Ovary (tissue), 9 donors: ENCODE results near the gene PLXNA3. TPM values are rescaled to one million over a fixed set of nuclear protein-coding genes. Genes with fewer than 3 reads are reported as not detected.

Experiments
- DNase-seq, 5 donors: peaks; one replicate each; pipeline ENCODE4 v3.0.0-alpha.2; 2019 to 2020
- H3K27ac ChIP-seq, 2 donors: fragments of 200-600 bp; one replicate each; pipeline versions ENCODE4 v1.5.1 to v1.8.0; 2019 to 2022
- H3K27me3 ChIP-seq: fragments of 200-600 bp; one replicate; pipeline ENCODE4 v1.8.0; 2022
- H3K36me3 ChIP-seq: fragments of 200-600 bp; sonication (generic); one replicate; pipeline ENCODE4 v1.5.1; 2019
- H3K4me1 ChIP-seq: one replicate; pipeline ENCODE4 v1.8.1; 2013; ENCODE audit warnings: mild to moderate bottlenecking, moderate library complexity; ENCODE audit not compliant: insufficient read depth
- H3K4me3 ChIP-seq: fragments of 200-600 bp; sonication (generic); one replicate; pipeline ENCODE4 v1.5.1; 2017
- H3K9me3 ChIP-seq, 2 donors: fragments of 200-600 bp in 1 of 2; sonication (generic) in 1 of 2; one replicate each; pipeline versions ENCODE4 v1.5.1 to v1.8.1; 2013 to 2019; ENCODE audit warnings: mild to moderate bottlenecking in 1 of 2, moderate library complexity in 1 of 2
- EP300 ChIP-seq: sonication (generic); formaldehyde crosslinking; IDR thresholded peaks from one replicate; pipeline ENCODE4 v1.6.1; 2017; ENCODE audit warnings: antibody characterized with exemption
- POLR2A ChIP-seq: fragments of 450-650 bp; IDR thresholded peaks from one replicate; pipeline ENCODE4 v1.6.1; 2017; ENCODE audit warnings: antibody characterized with exemption, mild to moderate bottlenecking, moderate library complexity
- WGBS, 3 donors: extraction: QIAGEN DNeasy Blood & Tissue Kit in 1 of 3; methylation state at CpG; one replicate each; pipeline versions ENCODE4 v1.1.5 to v1.1.7; 2013 to 2017; 5-methylcytosine and 5-hydroxymethylcytosine counted together
- intact Hi-C, 4 donors: fragments of 100-400 bp; cut with DNase I; formaldehyde crosslinking; loops; one replicate each; pipeline versions ENCODE4 v1.11.0 to v1.15.1; 2022 to 2023
- polyA plus RNA-seq, 2 donors: library from polyadenylated mRNA; stranded (reverse); fragments of 200-250 nt in 1 of 2; fragments of 350-450 nt in 1 of 2; fragmentation: Illumina TruSeq in 1 of 2; extraction: RNeasy Lipid Tissue Mini Kit (QIAGEN cat#74804) in 1 of 2; gene quantifications; one replicate each; pipeline ENCODE4 v1.2.3, GENCODE V29; 2013 to 2014
- total RNA-seq, 7 donors: library from RNA; depleted of rRNA in 2 of 7; stranded (reverse); fragments of >200 nt in 2 of 7; fragmentation: NEBNext Ultra II Directional in 3 of 7; extraction: Animal tissue kit (Norgen Biotek cat#: 25700) in 3 of 7; gene quantifications; one replicate each; pipeline versions ENCODE4 v1.1.0 to v1.2.4, GENCODE V29; 2016 to 2023
- TF ChIP-seq, protein P1 (sequence below), 3 donors: fragments of 450-650 bp in 2 of 3; fragments of 200-600 bp in 1 of 3; IDR thresholded peaks; one replicate each; pipeline versions ENCODE4 v1.5.1 to v1.8.0; 2016 to 2022; ENCODE audit warnings: antibody characterized with exemption in 3 of 3, mild to moderate bottlenecking in 1 of 3
- donor health status: DM: no; HTN: no; CAD: no; lungs with moderate emphysema.
- donor health status: DM: no; HTN: no; CAD: no.
- donor health status: Bipolar disorder and iron deficiency.
- donor health status: DM: yes; HTN: yes; CAD: no.
- donor health status: DM: no; HTN: no; CAD: no.
- donor health status: DM: yes; HTN: yes; CAD: no.

PLXNA3 gene
- total and polyA plus RNA-seq, 9 donors: 9.5 to 118 (median 43.2) TPM

DNA sequence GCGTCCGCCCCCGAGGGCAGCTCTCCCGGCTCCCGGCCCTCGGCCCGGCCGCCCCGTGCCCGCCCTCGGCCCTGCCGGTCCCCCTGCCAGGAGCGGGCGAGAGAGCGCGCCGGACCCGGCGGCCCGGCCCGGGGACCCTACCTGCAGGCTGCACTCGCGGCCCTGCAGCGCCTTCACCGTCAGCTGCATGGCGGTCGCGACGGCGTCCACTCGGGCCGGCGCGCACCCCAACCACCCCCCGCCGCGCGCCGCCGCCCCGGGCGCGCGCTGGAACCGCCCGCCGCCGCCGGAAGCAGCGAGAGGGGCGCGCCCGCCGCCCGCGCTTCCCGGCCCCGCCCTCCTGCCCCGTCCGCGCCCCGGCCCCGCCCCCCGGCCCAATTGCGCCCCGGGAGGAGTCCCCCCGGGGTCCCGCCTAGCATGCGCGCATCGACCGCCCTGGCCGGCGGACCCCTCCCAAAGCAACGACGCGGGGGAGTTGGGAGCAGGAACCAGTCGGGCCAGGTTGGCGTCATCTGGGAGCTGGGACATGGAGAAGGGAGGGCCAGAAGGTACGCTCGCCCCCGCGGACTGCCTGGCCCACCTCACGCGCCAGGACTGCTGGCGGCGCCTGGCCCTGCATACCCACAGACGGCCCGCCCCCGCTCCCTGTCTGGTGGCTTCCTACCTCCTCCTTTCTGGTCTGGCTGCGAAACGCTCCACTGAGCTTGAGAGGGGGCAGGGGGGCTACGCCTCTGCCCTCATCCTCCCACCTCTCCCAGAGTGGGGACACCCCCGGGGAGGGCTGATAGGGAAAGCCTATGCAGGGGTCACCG lies 28.5 kb downstream of the PLXNA3 start, which contains the start of gene UBL4A:
Gene UBL4A, minus strand, starts transcription at position 220 of the 812 bp plus-strand sequence. Its CDS starts 31 bp downstream, at position 189.
- WGBS, 3 donors: 33 to 57% (median 41%) methylated on average over 36 to 95 of the region's 95 CpGs
- intact Hi-C loops: no loop called here
- Histone ChIP-seq H3K9me3 (no peaks in the 10 kb centered on the region), H3K36me3 (no peaks in the 10 kb centered on the region), H3K27me3 (no peaks in the 10 kb centered on the region), H3K4me1 (no peaks in the 10 kb centered on the region), H3K4me3 (peak within 1 kb of the TSS; percentile 53), H3K27ac (peak within 1 kb of the TSS; percentile 52 to 80)
- peak; percentile 73 to 83 (median 80) for DNase-seq
- TF ChIP-seq, protein P1, sequence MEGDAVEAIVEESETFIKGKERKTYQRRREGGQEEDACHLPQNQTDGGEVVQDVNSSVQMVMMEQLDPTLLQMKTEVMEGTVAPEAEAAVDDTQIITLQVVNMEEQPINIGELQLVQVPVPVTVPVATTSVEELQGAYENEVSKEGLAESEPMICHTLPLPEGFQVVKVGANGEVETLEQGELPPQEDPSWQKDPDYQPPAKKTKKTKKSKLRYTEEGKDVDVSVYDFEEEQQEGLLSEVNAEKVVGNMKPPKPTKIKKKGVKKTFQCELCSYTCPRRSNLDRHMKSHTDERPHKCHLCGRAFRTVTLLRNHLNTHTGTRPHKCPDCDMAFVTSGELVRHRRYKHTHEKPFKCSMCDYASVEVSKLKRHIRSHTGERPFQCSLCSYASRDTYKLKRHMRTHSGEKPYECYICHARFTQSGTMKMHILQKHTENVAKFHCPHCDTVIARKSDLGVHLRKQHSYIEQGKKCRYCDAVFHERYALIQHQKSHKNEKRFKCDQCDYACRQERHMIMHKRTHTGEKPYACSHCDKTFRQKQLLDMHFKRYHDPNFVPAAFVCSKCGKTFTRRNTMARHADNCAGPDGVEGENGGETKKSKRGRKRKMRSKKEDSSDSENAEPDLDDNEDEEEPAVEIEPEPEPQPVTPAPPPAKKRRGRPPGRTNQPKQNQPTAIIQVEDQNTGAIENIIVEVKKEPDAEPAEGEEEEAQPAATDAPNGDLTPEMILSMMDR (IDR thresholded peaks at IDR 0.05): no peak
- no peak for TF ChIP-seq EP300
- no peak for TF ChIP-seq POLR2A

DNA sequence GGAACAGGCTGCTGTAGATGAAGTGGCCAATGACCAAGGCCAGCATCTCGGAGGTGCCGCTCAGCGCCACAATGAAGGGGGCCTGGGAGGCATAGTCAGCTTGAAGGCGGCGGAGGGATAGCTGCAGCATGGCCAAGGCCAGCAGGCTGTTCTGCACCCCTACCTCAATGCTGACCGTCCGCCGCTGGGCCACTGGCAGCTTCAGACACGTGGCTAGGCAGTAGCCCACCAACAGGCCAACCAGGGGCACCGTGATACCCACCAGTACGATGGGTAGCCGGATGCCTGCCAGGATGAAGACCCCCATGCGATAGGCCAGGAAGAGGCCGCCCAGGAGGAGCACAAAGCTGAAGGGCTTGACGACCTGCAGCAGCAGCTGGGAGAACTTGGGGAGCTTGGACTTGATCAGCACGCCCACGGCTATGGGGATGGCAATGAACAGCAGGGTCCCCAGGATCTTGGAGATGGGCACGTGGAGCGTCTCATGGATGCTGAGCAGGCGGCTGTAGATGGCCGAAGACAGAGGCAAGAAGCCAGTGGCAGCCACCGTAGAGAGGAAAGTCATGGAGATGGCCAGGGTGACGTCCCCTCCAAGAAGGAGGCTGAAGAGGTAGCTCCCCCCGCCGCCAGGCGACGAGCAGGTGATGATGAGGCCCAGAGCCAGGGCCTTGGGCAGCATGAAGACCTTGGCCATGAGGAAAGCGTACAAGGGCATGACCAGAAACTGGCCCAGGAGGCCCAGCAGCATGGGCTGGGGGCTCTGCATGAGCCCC lies 29.6 kb downstream of the PLXNA3 start:
- no peaks in the 10 kb centered on the region for H3K4me1 ChIP-seq
- no peaks in the 10 kb centered on the region for H3K27me3 ChIP-seq
- WGBS, 3 donors: 87 to 91% (median 89%) methylated on average over 28 of the region's 28 CpGs
- no peaks in the 10 kb centered on the region for H3K9me3 ChIP-seq
- TF ChIP-seq, protein P1 (IDR thresholded peaks at IDR 0.05): no peak
- TF ChIP-seq POLR2A: no peak
- no peak for TF ChIP-seq EP300
- no peak overlapping the region for H3K27ac ChIP-seq
- intact Hi-C loops: no loop called here
- no peaks in the 10 kb centered on the region for H3K36me3 ChIP-seq
- DNase-seq: peak in 2 of 5 donors; percentile 20 to 35
- no peak overlapping the region for H3K4me3 ChIP-seq

DNA sequence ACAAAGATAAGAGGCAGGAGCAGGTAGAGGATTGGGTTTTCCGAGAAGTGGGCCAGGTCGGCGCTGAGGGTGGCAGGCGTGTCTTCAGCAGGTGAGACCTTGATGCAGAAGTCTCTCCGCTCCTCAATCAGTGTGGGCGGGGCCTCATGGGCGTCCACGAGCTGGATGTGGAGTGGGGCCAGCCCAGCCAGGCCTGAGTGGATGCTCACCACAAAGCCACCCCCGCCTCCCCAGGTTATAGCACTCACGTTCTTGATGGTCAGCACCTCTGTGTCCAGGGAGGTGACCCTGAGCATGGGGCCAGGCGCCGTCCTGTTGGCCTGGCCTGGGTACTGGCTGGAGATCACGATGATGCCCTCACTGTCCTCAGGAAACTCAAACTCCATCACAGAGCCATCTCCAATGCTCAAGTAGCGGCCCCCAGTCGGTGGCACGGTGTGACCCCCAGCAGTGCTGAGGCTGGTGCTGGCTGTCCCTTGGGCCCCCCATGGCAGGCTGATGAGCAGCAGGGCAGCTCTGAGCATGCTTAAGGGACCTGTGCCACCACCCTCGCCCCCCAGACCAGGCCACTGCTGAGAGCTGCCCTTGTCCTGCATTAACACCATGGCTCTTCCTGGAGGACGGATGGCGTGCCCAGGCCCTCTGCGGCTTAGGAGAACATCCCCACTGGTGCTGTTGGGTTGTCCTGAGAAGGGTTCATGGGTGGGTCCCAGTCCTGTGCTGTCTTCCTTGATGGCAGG lies 30.4 kb downstream of the PLXNA3 start:
- intact Hi-C loops: no loop called here
- peak in 2 of 5 donors; percentile 36 to 47 for DNase-seq
- Histone ChIP-seq H3K9me3 (no peaks in the 10 kb centered on the region), H3K27me3 (no peaks in the 10 kb centered on the region), H3K27ac (no peak overlapping the region), H3K4me1 (no peaks in the 10 kb centered on the region), H3K36me3 (no peaks in the 10 kb centered on the region), H3K4me3 (no peak overlapping the region)
- 84 to 88% (median 88%) methylated on average over 18 to 20 of the region's 20 CpGs for WGBS, 3 donors
- TF ChIP-seq, protein P1 (IDR thresholded peaks at IDR 0.05): no peak
- TF ChIP-seq POLR2A (no peak), EP300 (no peak)

DNA sequence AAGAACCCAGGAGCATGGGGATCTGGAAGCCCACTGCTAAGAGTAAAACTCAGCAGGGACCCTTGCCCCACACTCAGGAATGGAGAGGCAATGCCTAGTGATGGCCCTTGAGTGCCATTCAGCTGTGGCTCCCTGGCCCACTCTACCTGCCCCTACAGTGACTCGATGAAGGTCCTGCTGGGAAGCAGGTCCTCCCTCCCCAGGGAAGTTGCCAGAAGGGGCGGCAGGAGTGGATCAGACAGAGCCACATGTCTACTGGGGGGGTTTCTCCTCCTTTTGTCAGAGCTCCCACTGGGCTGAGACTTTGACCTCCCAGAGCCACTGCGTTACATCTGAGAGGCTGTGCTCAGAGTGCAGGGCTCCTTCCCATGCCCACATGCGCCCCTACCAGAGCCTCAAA lies 31.1 kb downstream of the PLXNA3 start:
- H3K27ac ChIP-seq: peak overlapping the region in 1 of 2 donors; percentile 89
- peak overlapping the region; percentile 56 for H3K4me3 ChIP-seq

More for the DNA sequence above, 31.1 kb downstream of the PLXNA3 start:
- TF ChIP-seq EP300: no peak
- no peak for TF ChIP-seq POLR2A
- TF ChIP-seq, protein P1 (IDR thresholded peaks at IDR 0.05): no peak
- 81 to 84% (median 83%) methylated on average over 4 of the region's 4 CpGs for WGBS, 3 donors
- peak in 2 of 5 donors; percentile 18 to 37 for DNase-seq
- Histone ChIP-seq H3K36me3 (no peaks in the 10 kb centered on the region), H3K9me3 (no peaks in the 10 kb centered on the region), H3K27me3 (no peaks in the 10 kb centered on the region), H3K4me1 (no peaks in the 10 kb centered on the region)
- intact Hi-C loops: no loop called here
